Kidney (tissue), 14 donors: ENCODE measurements around the gene TMEM209. TPM values are rescaled to one million over a fixed set of nuclear protein-coding genes. Genes with fewer than 3 reads are reported as not detected.

ENCODE experiments used
- DNase-seq, 5 donors: peaks; one replicate each; pipeline ENCODE4 v3.0.0-alpha.2; 2013 to 2020
- FAIRE-seq: peaks from 2 replicates; lab custom pipeline; 2012; peaks lifted over from hg19 to GRCh38; lab: Jason Lieb, UNC
- H3K27ac ChIP-seq, 2 donors: one replicate each; pipeline ENCODE4 v1.7.0; 2013; ENCODE audit warnings: low read depth in 2 of 2, low read length in 2 of 2, inconsistent platforms in 1 of 2
- H3K27me3 ChIP-seq: one replicate; pipeline ENCODE4 v1.7.1; 2013; ENCODE audit warnings: low read length, inconsistent platforms; ENCODE audit not compliant: control insufficient read depth, insufficient read depth
- H3K36me3 ChIP-seq, 3 donors: one replicate each; pipeline versions ENCODE4 v1.7.0 to v1.7.1; 2013; ENCODE audit warnings: low read length in 3 of 3, control low read depth in 1 of 3, inconsistent platforms in 1 of 3; ENCODE audit not compliant: insufficient read depth in 3 of 3, control insufficient read depth in 2 of 3
- H3K4me1 ChIP-seq, 3 donors: one replicate each; pipeline versions ENCODE4 v1.7.0 to v1.7.1; 2013; ENCODE audit warnings: low read length in 3 of 3, inconsistent platforms in 1 of 3, low read depth in 1 of 3; ENCODE audit not compliant: control insufficient read depth in 2 of 3, insufficient read depth in 2 of 3
- H3K4me3 ChIP-seq, 3 donors: one replicate each; pipeline versions ENCODE4 v1.7.0 to v1.8.1; 2013; ENCODE audit warnings: low read length in 3 of 3, control low read depth in 1 of 3, inconsistent platforms in 1 of 3
- H3K9ac ChIP-seq, 3 donors: one replicate each; pipeline versions ENCODE4 v1.7.0 to v1.7.1; 2013; ENCODE audit warnings: low read length in 3 of 3, control low read depth in 1 of 3, inconsistent platforms in 1 of 3
- H3K9me3 ChIP-seq, 3 donors: one replicate each; pipeline versions ENCODE4 v1.7.0 to v1.7.1; 2013; ENCODE audit warnings: low read length in 3 of 3, control low read depth in 1 of 3, inconsistent platforms in 1 of 3; ENCODE audit not compliant: control insufficient read depth in 2 of 3, insufficient read depth in 1 of 3
- intact Hi-C: fragments of 100-400 bp; cut with DNase I; formaldehyde crosslinking; loops from one replicate; pipeline ENCODE4 v1.11.1; 2022
- polyA plus RNA-seq: library from polyadenylated mRNA; stranded (reverse); fragments of 350-450 nt; fragmentation: Illumina TruSeq; extraction: RNeasy Lipid Tissue Mini Kit (QIAGEN cat#74804); gene quantifications from one replicate; pipeline ENCODE4 v1.2.3, GENCODE V29; 2014; ENCODE audit warnings: low read depth, low replicate concordance; ENCODE audit not compliant: insufficient read depth
- total RNA-seq: library from RNA; stranded (reverse); fragmentation: NEBNext Ultra II Directional; extraction: Animal tissue kit (Norgen Biotek cat#: 25700); gene quantifications from one replicate; pipeline ENCODE4 v1.2.1, GENCODE V29; 2021
- TF ChIP-seq, protein P1 (sequence below): IDR thresholded peaks from 3 replicates; pipeline ENCODE4 v1.5.1; 2012; ENCODE audit warnings: mild to moderate bottlenecking, moderate library complexity, borderline replicate concordance; ENCODE audit not compliant: insufficient read depth; ENCODE audit errors: extremely low read depth
- donor health status: control.
- donor health status: control.
- donor health status: control.
- donor health status: control.
- donor health status: control.
- donor health status: DM: yes; HTN: yes; CAD: no.
- donor health status: Normal renal cell carcinoma (clear cell type).

TMEM209 gene
- total and polyA plus RNA-seq, 2 donors from 2014 or later = 4.3 to 29.0 TPM

DNA sequence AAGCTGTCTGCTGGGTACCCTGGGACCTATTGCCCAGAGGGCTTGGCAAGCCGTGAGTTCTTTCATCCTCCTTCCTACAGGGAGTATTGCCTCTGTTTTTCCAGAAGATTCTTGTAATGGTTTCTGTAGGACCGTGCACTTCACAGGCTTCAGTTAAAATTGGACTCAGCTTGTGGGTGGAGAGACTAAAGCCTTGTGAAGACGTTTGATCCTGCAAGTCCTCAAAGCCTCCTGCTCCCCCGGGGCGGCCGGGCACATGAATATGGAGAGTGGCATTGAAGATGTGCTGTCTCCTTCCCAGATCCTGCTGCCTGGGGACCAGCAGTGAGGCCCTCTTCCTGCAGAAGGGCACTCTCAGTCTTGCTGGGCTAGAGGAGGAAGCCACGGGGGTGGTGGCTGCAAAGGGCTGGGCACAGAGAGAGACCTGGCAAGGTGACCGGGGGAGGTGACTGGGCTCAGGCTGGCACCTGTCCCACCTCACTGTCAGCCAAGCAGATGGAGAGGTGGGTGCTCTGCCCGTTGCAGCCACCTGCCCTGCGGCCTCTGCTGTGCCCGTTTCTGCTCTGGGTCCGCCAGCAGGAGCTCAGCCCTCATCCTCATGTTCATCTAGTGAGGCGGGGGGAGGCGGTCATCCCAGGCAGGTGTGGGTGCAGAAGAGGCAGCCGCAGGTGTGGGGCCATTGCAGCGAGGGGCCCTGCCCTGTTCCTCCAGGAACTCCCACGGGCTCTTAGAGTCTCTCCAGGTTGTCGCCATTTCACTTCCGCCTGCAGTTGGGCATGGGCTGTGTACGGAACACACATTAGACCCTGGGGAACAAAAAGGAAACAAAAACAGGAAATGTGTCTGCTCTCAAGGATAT, 55.7 kb downstream of the TMEM209 start:
- intact Hi-C loops = no loop called here
- no peaks in the 10 kb centered on the region for H3K27me3 ChIP-seq
- FAIRE-seq (no peak), DNase-seq (no peak)
- TF ChIP-seq, protein P1, sequence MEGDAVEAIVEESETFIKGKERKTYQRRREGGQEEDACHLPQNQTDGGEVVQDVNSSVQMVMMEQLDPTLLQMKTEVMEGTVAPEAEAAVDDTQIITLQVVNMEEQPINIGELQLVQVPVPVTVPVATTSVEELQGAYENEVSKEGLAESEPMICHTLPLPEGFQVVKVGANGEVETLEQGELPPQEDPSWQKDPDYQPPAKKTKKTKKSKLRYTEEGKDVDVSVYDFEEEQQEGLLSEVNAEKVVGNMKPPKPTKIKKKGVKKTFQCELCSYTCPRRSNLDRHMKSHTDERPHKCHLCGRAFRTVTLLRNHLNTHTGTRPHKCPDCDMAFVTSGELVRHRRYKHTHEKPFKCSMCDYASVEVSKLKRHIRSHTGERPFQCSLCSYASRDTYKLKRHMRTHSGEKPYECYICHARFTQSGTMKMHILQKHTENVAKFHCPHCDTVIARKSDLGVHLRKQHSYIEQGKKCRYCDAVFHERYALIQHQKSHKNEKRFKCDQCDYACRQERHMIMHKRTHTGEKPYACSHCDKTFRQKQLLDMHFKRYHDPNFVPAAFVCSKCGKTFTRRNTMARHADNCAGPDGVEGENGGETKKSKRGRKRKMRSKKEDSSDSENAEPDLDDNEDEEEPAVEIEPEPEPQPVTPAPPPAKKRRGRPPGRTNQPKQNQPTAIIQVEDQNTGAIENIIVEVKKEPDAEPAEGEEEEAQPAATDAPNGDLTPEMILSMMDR = no peak
- H3K4me1 ChIP-seq = peaks cover 0 to 6% (median 4%) of the 10 kb centered on the region in 3 donors
- H3K9ac ChIP-seq = no peak overlapping the region
- H3K4me3 ChIP-seq = no peak overlapping the region
- H3K27ac ChIP-seq = no peak overlapping the region
- no peaks in the 10 kb centered on the region for H3K36me3 ChIP-seq
- no peaks in the 10 kb centered on the region for H3K9me3 ChIP-seq

DNA sequence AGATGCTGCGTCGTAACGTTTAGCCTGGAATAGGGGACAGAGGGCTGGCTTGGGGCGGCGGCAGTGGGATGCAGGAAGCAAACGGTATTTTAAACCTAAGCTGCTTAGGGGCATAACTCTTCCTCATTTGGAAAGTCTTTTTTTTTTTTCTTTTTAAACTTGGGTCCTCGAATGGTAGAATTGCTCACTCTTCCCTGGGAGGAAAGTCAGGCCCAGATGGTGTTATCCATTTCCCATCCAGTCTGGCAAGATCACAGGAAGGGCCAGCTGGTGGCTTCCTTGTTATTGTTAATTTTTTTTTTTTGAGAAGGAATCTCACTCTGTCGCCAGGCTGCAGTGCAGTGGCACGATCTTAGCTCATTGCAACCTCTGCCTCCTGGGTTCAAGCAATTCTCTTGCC, 56.6 kb downstream of the TMEM209 start:
- Histone ChIP-seq H3K4me1 (peaks cover 4 to 6% (median 5%) of the 10 kb centered on the region in 3 donors), H3K27me3 (no peaks in the 10 kb centered on the region), H3K36me3 (no peaks in the 10 kb centered on the region), H3K4me3 (no peak overlapping the region), H3K27ac (no peak overlapping the region), H3K9me3 (no peaks in the 10 kb centered on the region), H3K9ac (no peak overlapping the region)
- intact Hi-C loops = no loop called here
- DNase-seq (peak in 1 of 5 donors; percentile 31), FAIRE-seq (no peak)
- TF ChIP-seq, protein P1 = no peak

DNA sequence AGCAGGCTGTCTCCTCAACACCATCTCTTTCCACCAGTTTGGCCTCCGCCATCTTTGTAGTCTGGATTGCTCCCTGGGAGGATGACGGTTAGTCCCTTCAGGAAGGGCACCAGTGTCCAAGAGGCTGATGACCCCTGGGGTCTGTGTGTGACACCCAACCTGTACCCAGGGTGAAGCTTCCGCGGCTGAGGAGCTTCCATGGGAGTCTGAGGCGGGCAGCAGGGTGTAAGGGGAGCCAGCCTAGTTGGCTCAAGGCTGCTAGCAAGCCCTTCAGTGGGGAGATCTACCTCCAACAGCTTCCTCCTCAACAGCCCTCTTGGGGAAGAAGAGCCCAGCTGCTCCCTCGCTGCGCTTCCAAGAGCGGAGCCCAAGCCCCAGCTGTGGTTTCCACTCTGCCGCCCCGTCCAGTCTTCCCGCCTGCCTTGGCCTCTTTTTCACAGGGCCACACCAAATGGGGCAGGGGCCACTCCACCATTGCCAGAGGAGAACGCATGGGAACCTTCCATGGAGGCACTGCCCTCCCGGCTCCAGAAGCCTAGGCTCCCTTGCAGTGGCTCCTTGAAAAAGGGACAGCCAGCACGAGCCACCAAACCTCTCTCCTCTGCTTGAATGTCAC, 57.4 kb downstream of the TMEM209 start:
- TF ChIP-seq, protein P1 = no peak
- no peaks in the 10 kb centered on the region for H3K27me3 ChIP-seq
- no peak for FAIRE-seq

More for the DNA sequence above, 57.4 kb downstream of the TMEM209 start:
- Histone ChIP-seq H3K9ac (no peak overlapping the region), H3K36me3 (no peaks in the 10 kb centered on the region), H3K27ac (no peak overlapping the region), H3K9me3 (no peaks in the 10 kb centered on the region), H3K4me3 (no peak overlapping the region), H3K4me1 (peaks cover 5 to 8% (median 6%) of the 10 kb centered on the region in 3 donors)
- intact Hi-C loops = no loop called here
- no peak for DNase-seq
